H1 (cell line): ENCODE data around the gene ESR1. TPM values are rescaled to one million over a fixed set of nuclear protein-coding genes. Genes with fewer than 3 reads are reported as not detected.

ENCODE experiments used
- CTCF ChIA-PET: fragments of 300-600 bp; sonication (Branson Sonifier 250); formaldehyde crosslinking; loops from one replicate; lab custom pipeline; 2021; ENCODE audit not compliant: partially characterized antibody; lab: Charles Lee
- POLR2A ChIA-PET: fragments of 300-600 bp; sonication (Branson Sonifier 250); formaldehyde crosslinking; loops from one replicate; lab custom pipeline; 2021; ENCODE audit warnings: inconsistent platforms; ENCODE audit not compliant: partially characterized antibody; lab: Charles Lee
- DNase-seq, 2 experiments: peaks; one replicate each; pipeline versions ENCODE4 v3.0.0 to v3.0.0-alpha.2; 2010 to 2022; ENCODE audit warnings: low spot score in 2 of 2, low read depth in 1 of 2, mixed read lengths in 1 of 2
- FAIRE-seq: peaks from 2 replicates; lab custom pipeline; 2011; peaks lifted over from hg19 to GRCh38; lab: Jason Lieb, UNC
- H2AFZ ChIP-seq: 2 replicates; pipeline ENCODE4 v1.8.1; 2012; ENCODE audit warnings: low read length, inconsistent platforms
- H2AK5ac ChIP-seq: 2 replicates; pipeline ENCODE4 v1.6.1; 2013; ENCODE audit warnings: low read depth, low read length
- H2BK120ac ChIP-seq: replicated peaks from 2 replicates; pipeline ENCODE3; 2013; ENCODE audit warnings: low read depth, low read length, inconsistent platforms
- H2BK12ac ChIP-seq: 2 replicates; pipeline ENCODE4 v1.6.1; 2013; ENCODE audit warnings: low read depth, low read length
- H2BK15ac ChIP-seq: 2 replicates; pipeline ENCODE4 v1.6.1; 2013; ENCODE audit warnings: low read length
- H2BK20ac ChIP-seq: 2 replicates; pipeline ENCODE4 v1.6.1; 2013; ENCODE audit warnings: low read length
- H2BK5ac ChIP-seq: 2 replicates; pipeline ENCODE4 v1.6.1; 2013; ENCODE audit warnings: low read depth, low read length
- H3K14ac ChIP-seq: 2 replicates; pipeline ENCODE4 v1.6.1; 2013; ENCODE audit warnings: inconsistent platforms; ENCODE audit not compliant: insufficient read length
- H3K18ac ChIP-seq: 2 replicates; pipeline ENCODE4 v1.6.1; 2013; ENCODE audit warnings: low read length; ENCODE audit errors: extremely low read depth
- H3K23ac ChIP-seq: 2 replicates; pipeline ENCODE4 v1.6.1; 2013; ENCODE audit warnings: inconsistent platforms; ENCODE audit not compliant: insufficient read length
- H3K23me2 ChIP-seq: 2 replicates; pipeline ENCODE4 v1.6.1; 2013; ENCODE audit warnings: low read depth, low read length
- H3K27ac ChIP-seq: 2 replicates; pipeline ENCODE4 v1.6.1; 2011; ENCODE audit warnings: low read depth, low read length, inconsistent platforms
- H3K27me3 ChIP-seq, 4 experiments: replicated peaks in 1 of 4; 1 replicate in 1 of 4; 2 replicates in 3 of 4; pipeline versions ENCODE4 v1.6.1 to v1.8.1; 2011 to 2013; ENCODE audit warnings: low read length in 3 of 4, mild to moderate bottlenecking in 3 of 4, inconsistent platforms in 2 of 4, mixed read lengths in 2 of 4, moderate library complexity in 1 of 4; ENCODE audit not compliant: control insufficient read depth in 3 of 4, insufficient read depth in 3 of 4; ENCODE audit errors: extremely low read depth in 1 of 4
- H3K36me3 ChIP-seq, 4 experiments: 2 replicates each; pipeline versions ENCODE4 v1.6.1 to v1.8.1; 2011 to 2013; ENCODE audit warnings: mild to moderate bottlenecking in 4 of 4, low read length in 3 of 4, moderate library complexity in 2 of 4, control low read depth in 1 of 4, inconsistent platforms in 1 of 4; ENCODE audit not compliant: insufficient read depth in 4 of 4, control insufficient read depth in 2 of 4
- H3K4ac ChIP-seq: replicated peaks from 2 replicates; pipeline ENCODE3; 2013; ENCODE audit warnings: low read length, low read depth, mixed read lengths, inconsistent platforms; ENCODE audit not compliant: insufficient read length
- H3K4me1 ChIP-seq, 4 experiments: replicated peaks in 1 of 4; 1 replicate in 1 of 4; 2 replicates in 3 of 4; pipeline versions ENCODE4 v1.6.1 to v1.8.1; 2011 to 2013; ENCODE audit warnings: low read length in 3 of 4, inconsistent platforms in 2 of 4, mixed read lengths in 1 of 4; ENCODE audit not compliant: insufficient read depth in 4 of 4, control insufficient read depth in 3 of 4
- H3K4me2 ChIP-seq, 2 experiments: 2 replicates each; pipeline versions ENCODE4 v1.6.1 to v1.8.1; 2011 to 2013; ENCODE audit warnings: low read depth in 2 of 2, low read length in 2 of 2, control low read depth in 1 of 2, inconsistent platforms in 1 of 2, mild to moderate bottlenecking in 1 of 2; ENCODE audit not compliant: insufficient read depth in 1 of 2
- H3K4me3 ChIP-seq, 4 experiments: fragments of 200-600, 300-600 bp in 1 of 4; sonication (generic), shearing (Covaris generic), sonication (Bioruptor Twin) in 1 of 4; 2 replicates each; pipeline versions ENCODE4 v1.5.1 to v1.8.1; 2011 to 2016; ENCODE audit warnings: low read length in 4 of 4, low read depth in 3 of 4, control low read depth in 2 of 4, inconsistent platforms in 2 of 4, mild to moderate bottlenecking in 2 of 4, mixed read lengths in 1 of 4, moderate library complexity in 1 of 4; ENCODE audit not compliant: insufficient read depth in 2 of 4; ENCODE audit errors: extremely low read depth in 1 of 4
- H3K56ac ChIP-seq: replicated peaks from 2 replicates; pipeline ENCODE3; 2013; ENCODE audit warnings: low read depth, mild to moderate bottlenecking, mixed read lengths, low read length, inconsistent platforms; ENCODE audit not compliant: insufficient read length
- H3K79me1 ChIP-seq: 2 replicates; pipeline ENCODE4 v1.6.1; 2013; ENCODE audit warnings: low read depth, low read length, control low read depth
- H3K79me2 ChIP-seq, 2 experiments: 2 replicates each; pipeline versions ENCODE4 v1.6.1 to v1.8.1; 2012 to 2013; ENCODE audit warnings: low read length in 2 of 2, mild to moderate bottlenecking in 2 of 2, inconsistent platforms in 1 of 2; ENCODE audit not compliant: insufficient read depth in 2 of 2, control insufficient read depth in 1 of 2
- H3K9ac ChIP-seq, 4 experiments: replicated peaks in 1 of 4; 1 replicate in 1 of 4; 2 replicates in 3 of 4; pipeline versions ENCODE4 v1.6.1 to v1.8.1; 2011 to 2013; ENCODE audit warnings: low read depth in 3 of 4, low read length in 3 of 4, control low read depth in 2 of 4, mild to moderate bottlenecking in 2 of 4, moderate library complexity in 2 of 4, inconsistent platforms in 1 of 4; ENCODE audit errors: extremely low read depth in 1 of 4
- H3K9me3 ChIP-seq, 2 experiments: 2 replicates each; pipeline versions ENCODE4 v1.6.1 to v1.8.1; 2012 to 2013; ENCODE audit warnings: mild to moderate bottlenecking in 2 of 2, moderate library complexity in 2 of 2, control low read depth in 1 of 2, inconsistent platforms in 1 of 2, low read depth in 1 of 2, low read length in 1 of 2, mixed read lengths in 1 of 2; ENCODE audit not compliant: insufficient read depth in 2 of 2
- H4K20me1 ChIP-seq, 2 experiments: replicated peaks in 1 of 2; 2 replicates each; pipeline versions ENCODE3 to v1.8.1; 2011 to 2013; ENCODE audit warnings: inconsistent platforms in 2 of 2, low read length in 2 of 2, mild to moderate bottlenecking in 1 of 2; ENCODE audit not compliant: insufficient read depth in 2 of 2, control insufficient read depth in 1 of 2
- H4K5ac ChIP-seq: 2 replicates; pipeline ENCODE4 v1.6.1; 2013; ENCODE audit warnings: low read length, low read depth, mixed read lengths, inconsistent platforms; ENCODE audit not compliant: insufficient read length
- H4K8ac ChIP-seq: 2 replicates; pipeline ENCODE4 v1.8.0; 2013; ENCODE audit warnings: mild to moderate bottlenecking, moderate library complexity, low read length, inconsistent platforms; ENCODE audit not compliant: insufficient read depth; ENCODE audit errors: extremely low read depth
- H4K91ac ChIP-seq: replicated peaks from 2 replicates; pipeline ENCODE3; 2013; ENCODE audit warnings: low read length, mixed read lengths, inconsistent platforms; ENCODE audit not compliant: insufficient read length
- RBBP5 ChIP-seq: IDR thresholded peaks from 2 replicates; pipeline ENCODE4 v1.7.1; 2012; ENCODE audit warnings: low read depth, mild to moderate bottlenecking, inconsistent platforms, low read length, moderate library complexity, borderline replicate concordance
- SIRT6 ChIP-seq: IDR thresholded peaks from one replicate; pipeline ENCODE4 v1.7.1; 2012; ENCODE audit warnings: low read length, inconsistent platforms
- TEAD4 ChIP-seq: IDR thresholded peaks from 2 replicates; pipeline ENCODE4 v1.6.1; 2012; ENCODE audit warnings: low read depth, low read length, inconsistent platforms, mixed read lengths
- WGBS, 2 experiments: shearing (Covaris generic) in 1 of 2; methylation state at CpG; one replicate each; pipeline versions ENCODE4 v1.1.6 to v1.1.7; 2013 to 2015; ENCODE audit warnings: low lambda C conversion rate in 2 of 2, mixed read lengths in 2 of 2, inconsistent platforms in 1 of 2, low coverage in 1 of 2, missing lambda C conversion rate in 1 of 2; ENCODE audit not compliant: insufficient replicate concordance in 2 of 2, insufficient coverage in 1 of 2, insufficient read length in 1 of 2; ENCODE audit errors: extremely low coverage in 1 of 2, missing lambda C conversion rate in 1 of 2; 5-methylcytosine and 5-hydroxymethylcytosine counted together
- polyA plus RNA-seq, 7 experiments: library from polyadenylated mRNA; depleted of rRNA in 3 of 7; stranded (reverse) in 5 of 7; unstranded in 2 of 7; fragments of >200 nt in 5 of 7; fragments of 200-250 nt in 2 of 7; gene quantifications; 1 replicate in 5 of 7; 2 replicates in 1 of 7; 4 replicates in 1 of 7; pipeline versions ENCODE4 v1.2.1 to v1.2.3, GENCODE V29; 2011 to 2013; ENCODE audit warnings: missing spikeins in 2 of 7, mixed read lengths in 2 of 7
- total RNA-seq: library from RNA; stranded (reverse); fragmentation: NEBNext Ultra II Directional; extraction: Animal tissue kit (Norgen Biotek cat#: 25700); gene quantifications from 2 replicates; pipeline ENCODE4 v1.2.1, GENCODE V29; 2021

ESR1 gene
- total and polyA plus RNA-seq, 2 of the 8 experiments (the other 6 are each of a cell fraction or from before 2014, with no cell fraction given): 0.03 to 0.17 TPM

- H2BK15ac ChIP-seq: no peak overlapping the region
- CTCF ChIA-PET: interaction anchor here (0.6 to 1.6 kb wide), 4 partner anchors 101 to 355 kb away, joined by 3 read pairs; no protein-coding TSS in a partner anchor
- TF ChIP-seq SIRT6: no peak
- no peak for TF ChIP-seq RBBP5
- no peak for TF ChIP-seq TEAD4
Observed at GRCh38 chr6:152052061-152052460, 244.6 kb downstream of the ESR1 start.

More at GRCh38 chr6:152052061-152052460, 244.6 kb downstream of the ESR1 start:
- Histone ChIP-seq H3K56ac (no peak overlapping the region), H3K4me1 (peaks cover 0 to 3% (median 0%) of the 10 kb centered on the region in 4 experiments; a peak in 3 of 7 replicates), H3K79me2 (no peaks in the 10 kb centered on the region), H4K91ac (no peak overlapping the region), H4K5ac (no peak overlapping the region), H3K9ac (no peak overlapping the region), H3K14ac (no peak overlapping the region), H2BK12ac (no peak overlapping the region), H2BK20ac (no peak overlapping the region), H3K4ac (no peak overlapping the region), H2BK5ac (no peak overlapping the region), H3K79me1 (no peaks in the 10 kb centered on the region), H4K20me1 (no peaks in the 10 kb centered on the region), H3K27me3 (no peaks in the 10 kb centered on the region; a peak in 1 of 7 replicates), H3K9me3 (no peaks in the 10 kb centered on the region), H2AK5ac (no peak overlapping the region), H3K23me2 (no peaks in the 10 kb centered on the region), H3K4me2 (no peak overlapping the region; a peak in 1 of 4 replicates), H2AFZ (0 out of 2 replicates have a peak overlapping the region, but pooled peaks have one; percentile 77), H4K8ac (no peak overlapping the region), H3K36me3 (no peaks in the 10 kb centered on the region), H2BK120ac (no peak overlapping the region), H3K27ac (no peak overlapping the region), H3K18ac (no peak overlapping the region), H3K23ac (no peak overlapping the region), H3K4me3 (no peak overlapping the region)
- 84% methylated on average over 6 of the region's 6 CpGs; no CpG with 5 or more reads in 1 of the 2 experiments for WGBS, 2 experiments
- POLR2A ChIA-PET: no interaction called here
- FAIRE-seq: no peak
- DNase-seq: no peak
